Stomach (tissue), 4 donors: ENCODE measurements around the gene PEX19.

ENCODE experiments used
- CTCF ChIP-seq, 7 experiments: fragments of 450-650 bp in 4 of 7; fragments of 200-600 bp in 3 of 7; sonication (generic) in 3 of 7; IDR thresholded peaks; one replicate each; pipeline ENCODE4 v1.5.1; 2016 to 2019; ENCODE audit warnings: antibody characterized with exemption in 7 of 7, control low read depth in 2 of 7, mild to moderate bottlenecking in 1 of 7
- EP300 ChIP-seq: sonication (generic); formaldehyde crosslinking; IDR thresholded peaks from one replicate; pipeline ENCODE4 v1.6.1; 2017; ENCODE audit warnings: antibody characterized with exemption
- POLR2A ChIP-seq, 4 donors: fragments of 450-650 bp; IDR thresholded peaks; one replicate each; pipeline ENCODE4 v1.6.1; 2016; ENCODE audit warnings: antibody characterized with exemption in 4 of 4, control low read depth in 2 of 4, mild to moderate bottlenecking in 1 of 4, moderate library complexity in 1 of 4
- POLR2AphosphoS5 ChIP-seq, 3 donors: sonication (generic); formaldehyde crosslinking; IDR thresholded peaks; one replicate each; pipeline ENCODE4 v1.6.1; 2016; ENCODE audit warnings: antibody characterized with exemption in 3 of 3

GRCh38 chr1:160232911-160233310 is 52.0 kb downstream of the PEX19 start:
- no peak for TF ChIP-seq CTCF (IDR thresholded peaks at IDR 0.05)
- no peak for TF ChIP-seq POLR2AphosphoS5 (IDR thresholded peaks at IDR 0.05)
- TF ChIP-seq POLR2A (IDR thresholded peaks at IDR 0.05), result no peak
- TF ChIP-seq EP300, result no peak
